ENCODE results near the gene ARFGEF3. TPM values are rescaled to one million over a fixed set of nuclear protein-coding genes. Genes with fewer than 3 reads are reported as not detected.

ARFGEF3 gene
- total and polyA plus RNA-seq, 4 donors: 9.8 to 45.6 (median 19.9) TPM

DNA sequence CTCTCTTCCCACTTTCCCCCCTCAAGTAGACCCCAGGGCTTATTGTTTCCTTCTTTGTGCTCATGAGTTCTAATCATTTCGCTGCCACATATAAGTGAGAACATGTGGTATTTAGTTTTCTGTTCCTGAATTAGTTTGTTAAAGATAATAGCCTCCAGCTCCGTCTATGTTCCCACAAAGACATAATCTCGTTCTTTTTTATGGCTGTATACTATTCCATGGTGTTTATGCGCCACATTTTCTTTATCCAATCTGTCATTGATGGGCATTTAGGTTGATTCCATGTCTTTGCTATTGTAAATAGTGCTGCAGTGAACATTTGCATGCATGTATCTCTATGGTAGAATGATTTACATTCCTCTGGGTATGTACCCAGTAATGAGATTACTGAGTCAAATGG, 37.6 kb upstream of the ARFGEF3 start:
- no peak for DNase-seq (ENCODE audit: low read depth in 4 of 6, low spot score in 6 of 6)
- no CpG with 5 or more reads among the region's 4 CpGs for WGBS (ENCODE audit: insufficient coverage)
- Histone ChIP-seq H3K9me3 (ENCODE audit: control insufficient read depth, insufficient read depth, low read length) (no peaks in the 10 kb centered on the region), H3K36me3 (ENCODE audit: control insufficient read depth, insufficient read depth, low read length) (no peaks in the 10 kb centered on the region), H3K27ac (ENCODE audit: low read depth, low read length) (no peak overlapping the region), H3K4me1 (ENCODE audit: control insufficient read depth, insufficient read depth, low read length) (no peaks in the 10 kb centered on the region), H3K27me3 (ENCODE audit: control insufficient read depth, insufficient read depth, low read length) (no peaks in the 10 kb centered on the region), H3K4me3 (ENCODE audit: low read depth, low read length) (no peak overlapping the region)

DNA sequence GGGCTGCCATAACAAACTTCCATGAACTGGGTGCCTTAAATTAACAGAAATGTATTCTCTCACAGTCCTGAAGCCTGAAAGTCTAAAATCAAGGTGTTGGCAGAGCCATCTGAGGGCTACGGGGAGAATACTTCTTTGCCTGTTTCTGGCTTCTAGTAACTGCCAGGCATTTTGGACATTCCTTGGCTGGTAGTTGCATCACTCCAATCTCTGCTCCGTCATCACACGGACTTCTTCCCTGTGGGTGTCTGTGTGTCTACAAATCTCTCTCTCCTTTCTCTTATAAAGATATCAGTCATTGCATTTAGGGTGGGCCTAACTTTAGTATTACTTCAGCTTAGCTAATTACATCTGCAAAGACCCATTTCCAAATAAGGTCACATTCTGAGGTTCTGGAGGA, 33.6 kb upstream of the ARFGEF3 start:
- Histone ChIP-seq H3K4me3 (ENCODE audit: low read depth, low read length) (no peak overlapping the region), H3K9me3 (ENCODE audit: control insufficient read depth, insufficient read depth, low read length) (no peaks in the 10 kb centered on the region), H3K27me3 (ENCODE audit: control insufficient read depth, insufficient read depth, low read length) (no peaks in the 10 kb centered on the region), H3K4me1 (ENCODE audit: control insufficient read depth, insufficient read depth, low read length) (no peaks in the 10 kb centered on the region), H3K36me3 (ENCODE audit: control insufficient read depth, insufficient read depth, low read length) (no peaks in the 10 kb centered on the region), H3K27ac (ENCODE audit: low read depth, low read length) (no peak overlapping the region)
- DNase-seq (ENCODE audit: low read depth in 4 of 6, low spot score in 6 of 6): no peak
- no CpG with 5 or more reads among the region's 3 CpGs for WGBS (ENCODE audit: insufficient coverage)

DNA sequence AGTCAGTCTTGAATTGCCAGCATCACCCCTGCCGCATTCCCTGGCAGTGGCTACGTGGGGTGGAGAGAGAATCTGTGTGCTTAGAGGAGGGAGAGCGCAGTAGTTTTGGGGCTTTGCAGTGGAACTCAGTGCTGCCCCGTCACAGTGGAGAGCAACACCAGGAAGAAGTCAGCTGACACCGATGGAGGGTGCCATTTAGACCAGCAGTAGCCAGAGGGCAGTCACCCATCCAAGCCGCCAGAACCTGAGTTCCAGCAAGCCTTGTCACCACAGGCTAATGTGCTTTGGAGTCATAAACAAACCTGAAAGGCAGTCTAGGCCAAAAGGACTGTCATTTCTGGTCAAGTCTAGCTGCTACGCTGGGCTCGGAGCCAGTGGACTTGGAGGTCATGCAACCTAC, 32.5 kb upstream of the ARFGEF3 start:
- Histone ChIP-seq H3K36me3 (ENCODE audit: control insufficient read depth, insufficient read depth, low read length) (no peaks in the 10 kb centered on the region), H3K9me3 (ENCODE audit: control insufficient read depth, insufficient read depth, low read length) (no peaks in the 10 kb centered on the region), H3K27ac (ENCODE audit: low read depth, low read length) (no peak overlapping the region), H3K27me3 (ENCODE audit: control insufficient read depth, insufficient read depth, low read length) (no peaks in the 10 kb centered on the region), H3K4me1 (ENCODE audit: control insufficient read depth, insufficient read depth, low read length) (no peaks in the 10 kb centered on the region), H3K4me3 (ENCODE audit: low read depth, low read length) (no peak overlapping the region)
- 76% methylated on average over 6 of the region's 8 CpGs for WGBS (ENCODE audit: insufficient coverage)
- no peak for DNase-seq (ENCODE audit: low read depth in 4 of 6, low spot score in 6 of 6)

DNA sequence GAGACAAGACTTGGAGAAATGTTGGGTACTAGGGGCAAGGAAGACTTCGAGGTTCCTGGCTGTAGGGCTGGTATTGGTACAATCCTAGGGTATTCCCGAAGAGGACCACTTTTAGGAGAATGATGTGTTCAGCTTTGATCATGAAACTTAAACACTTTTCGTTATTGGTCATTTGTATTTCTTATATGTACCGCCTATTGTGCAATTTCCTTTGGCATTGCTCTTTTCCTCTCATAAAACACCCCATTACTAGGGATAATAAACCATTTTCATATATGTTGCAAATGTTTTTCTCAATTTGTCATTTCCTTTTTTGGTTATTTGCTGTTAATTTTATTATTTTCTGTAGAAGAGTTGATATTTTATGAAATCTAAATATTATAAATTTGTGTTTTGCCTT, 18.9 kb upstream of the ARFGEF3 start:
- 78% methylated on average over 1 of the region's 4 CpGs for WGBS (ENCODE audit: insufficient coverage)
- no peak overlapping the region for H3K27ac ChIP-seq (ENCODE audit: low read depth, low read length)
- H3K9me3 ChIP-seq (ENCODE audit: control insufficient read depth, insufficient read depth, low read length): no peaks in the 10 kb centered on the region
- H3K4me1 ChIP-seq (ENCODE audit: control insufficient read depth, insufficient read depth, low read length): no peaks in the 10 kb centered on the region
- H3K4me3 ChIP-seq (ENCODE audit: low read depth, low read length): no peak overlapping the region
- H3K36me3 ChIP-seq (ENCODE audit: control insufficient read depth, insufficient read depth, low read length): no peaks in the 10 kb centered on the region
- H3K27me3 ChIP-seq (ENCODE audit: control insufficient read depth, insufficient read depth, low read length): no peaks in the 10 kb centered on the region
- DNase-seq (ENCODE audit: low read depth in 4 of 6, low spot score in 6 of 6): no peak

DNA sequence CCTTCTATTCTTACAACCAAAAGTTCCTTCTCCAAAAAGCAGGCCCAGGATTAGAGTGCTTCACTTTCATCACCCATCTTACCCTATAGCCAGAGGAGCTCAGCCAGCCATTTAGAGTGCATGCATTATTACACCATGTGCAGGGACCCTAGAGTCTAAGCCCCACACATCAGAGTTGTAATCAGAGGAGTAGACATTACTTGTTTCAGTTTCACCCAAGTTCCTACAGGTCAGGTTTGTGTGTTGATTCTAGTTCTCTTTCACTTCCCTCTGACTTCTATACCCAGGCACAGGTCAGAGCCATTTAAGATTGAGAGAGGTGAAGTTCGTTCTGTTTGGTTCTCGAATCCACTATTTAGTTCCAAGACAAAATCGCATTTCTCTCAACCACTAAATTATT, 16.3 kb upstream of the ARFGEF3 start:
- WGBS (ENCODE audit: insufficient coverage): no CpG with 5 or more reads among the region's 3 CpGs
- Histone ChIP-seq H3K9me3 (ENCODE audit: control insufficient read depth, insufficient read depth, low read length) (no peaks in the 10 kb centered on the region), H3K36me3 (ENCODE audit: control insufficient read depth, insufficient read depth, low read length) (no peaks in the 10 kb centered on the region), H3K4me3 (ENCODE audit: low read depth, low read length) (no peak overlapping the region), H3K27me3 (ENCODE audit: control insufficient read depth, insufficient read depth, low read length) (no peaks in the 10 kb centered on the region), H3K4me1 (ENCODE audit: control insufficient read depth, insufficient read depth, low read length) (no peaks in the 10 kb centered on the region), H3K27ac (ENCODE audit: low read depth, low read length) (no peak overlapping the region)
- DNase-seq (ENCODE audit: low read depth in 4 of 6, low spot score in 6 of 6): no peak

DNA sequence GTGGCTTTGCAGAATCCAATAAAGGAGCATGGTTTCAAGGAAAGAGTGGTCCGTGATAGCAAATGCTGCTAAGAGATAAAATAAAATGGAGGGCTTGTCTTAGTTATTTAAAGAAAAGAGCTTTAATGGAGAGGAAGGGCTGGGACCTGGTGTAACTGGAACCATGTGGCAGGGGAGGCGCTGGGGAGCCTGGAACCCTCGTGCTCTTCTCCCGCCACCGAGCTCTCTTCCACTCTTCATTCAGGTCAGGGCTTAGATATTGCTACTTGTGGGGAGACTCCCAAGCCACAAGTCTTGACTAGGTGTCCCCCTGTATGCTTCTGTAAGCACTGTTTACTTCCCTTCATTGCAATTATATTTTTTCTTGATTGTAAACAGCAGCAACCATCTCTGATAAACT, 15.2 kb upstream of the ARFGEF3 start:
- no peak for DNase-seq (ENCODE audit: low read depth in 4 of 6, low spot score in 6 of 6)
- H3K9me3 ChIP-seq (ENCODE audit: control insufficient read depth, insufficient read depth, low read length): no peaks in the 10 kb centered on the region
- 90% methylated on average over 2 of the region's 5 CpGs for WGBS (ENCODE audit: insufficient coverage)
- no peaks in the 10 kb centered on the region for H3K36me3 ChIP-seq (ENCODE audit: control insufficient read depth, insufficient read depth, low read length)
- H3K27me3 ChIP-seq (ENCODE audit: control insufficient read depth, insufficient read depth, low read length): no peaks in the 10 kb centered on the region
- no peaks in the 10 kb centered on the region for H3K4me1 ChIP-seq (ENCODE audit: control insufficient read depth, insufficient read depth, low read length)
- H3K4me3 ChIP-seq (ENCODE audit: low read depth, low read length): no peak overlapping the region
- no peak overlapping the region for H3K27ac ChIP-seq (ENCODE audit: low read depth, low read length)

DNA sequence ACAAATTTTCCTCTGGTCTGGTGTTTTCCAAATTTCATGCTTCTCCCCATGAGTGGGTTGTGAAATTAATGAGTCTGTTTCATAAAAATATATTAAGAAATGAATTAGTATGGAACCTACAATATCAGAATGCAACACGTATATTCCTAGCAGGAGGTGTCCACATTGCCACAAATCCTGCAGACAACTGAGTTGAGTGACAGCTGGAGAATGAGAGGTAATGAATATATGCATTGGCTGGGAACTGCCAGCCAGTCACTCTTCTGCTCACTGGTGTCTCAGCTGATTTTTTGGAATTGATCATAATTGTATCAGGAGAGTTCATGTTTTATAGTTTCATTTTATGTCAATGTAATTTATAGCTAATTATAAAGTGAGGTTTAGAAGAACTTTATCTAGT, 6.3 kb upstream of the ARFGEF3 start:
- peak in 1 of 6 donors; percentile 21 for DNase-seq (ENCODE audit: low read depth in 4 of 6, low spot score in 6 of 6)
- H3K27ac ChIP-seq (ENCODE audit: low read depth, low read length): no peak overlapping the region
- H3K9me3 ChIP-seq (ENCODE audit: control insufficient read depth, insufficient read depth, low read length): no peaks in the 10 kb centered on the region
- no CpG with 5 or more reads among the region's 1 CpG for WGBS (ENCODE audit: insufficient coverage)
- no peak overlapping the region for H3K4me3 ChIP-seq (ENCODE audit: low read depth, low read length)
- H3K27me3 ChIP-seq (ENCODE audit: control insufficient read depth, insufficient read depth, low read length): no peaks in the 10 kb centered on the region
- no peaks in the 10 kb centered on the region for H3K36me3 ChIP-seq (ENCODE audit: control insufficient read depth, insufficient read depth, low read length)
- H3K4me1 ChIP-seq (ENCODE audit: control insufficient read depth, insufficient read depth, low read length): no peaks in the 10 kb centered on the region

DNA sequence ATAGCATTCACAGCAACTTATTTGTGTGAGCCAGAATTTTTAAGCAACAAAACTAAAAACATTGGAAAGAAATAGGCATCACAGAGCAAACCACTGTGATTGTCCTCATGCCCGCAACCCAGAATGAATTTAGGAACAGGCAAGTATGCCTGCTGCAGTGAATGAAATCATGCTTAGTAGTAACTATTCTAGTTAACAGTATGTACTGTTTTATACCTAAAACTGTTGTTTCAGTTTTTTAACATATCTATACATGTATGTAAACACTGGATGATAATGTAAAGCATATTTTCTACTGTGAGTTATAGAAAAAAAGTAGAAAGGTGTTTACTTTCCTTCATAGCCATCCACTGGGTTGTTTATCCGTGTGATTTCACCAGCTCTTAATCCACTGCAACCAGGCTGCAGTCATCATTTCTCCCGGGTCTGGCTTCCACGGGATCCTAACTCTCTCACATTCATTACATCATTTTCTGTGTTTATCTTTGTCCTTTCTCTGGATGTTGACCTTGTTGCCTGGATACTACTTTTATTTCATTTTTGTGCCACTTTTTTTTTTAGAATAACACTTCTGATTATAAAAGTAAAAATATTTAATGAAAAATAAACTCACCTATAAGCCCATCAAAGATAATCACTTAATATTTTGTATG, 3.6 kb upstream of the ARFGEF3 start:
- H3K4me3 ChIP-seq (ENCODE audit: low read depth, low read length): no peak overlapping the region
- H3K36me3 ChIP-seq (ENCODE audit: control insufficient read depth, insufficient read depth, low read length): no peaks in the 10 kb centered on the region
- H3K27me3 ChIP-seq (ENCODE audit: control insufficient read depth, insufficient read depth, low read length): peaks cover 13% of the 10 kb centered on the region
- no CpG with 5 or more reads among the region's 4 CpGs for WGBS (ENCODE audit: insufficient coverage)
- no peak for DNase-seq (ENCODE audit: low read depth in 4 of 6, low spot score in 6 of 6)
- H3K9me3 ChIP-seq (ENCODE audit: control insufficient read depth, insufficient read depth, low read length): no peaks in the 10 kb centered on the region
- H3K27ac ChIP-seq (ENCODE audit: low read depth, low read length): no peak overlapping the region
- H3K4me1 ChIP-seq (ENCODE audit: control insufficient read depth, insufficient read depth, low read length): peaks cover 6% of the 10 kb centered on the region

DNA sequence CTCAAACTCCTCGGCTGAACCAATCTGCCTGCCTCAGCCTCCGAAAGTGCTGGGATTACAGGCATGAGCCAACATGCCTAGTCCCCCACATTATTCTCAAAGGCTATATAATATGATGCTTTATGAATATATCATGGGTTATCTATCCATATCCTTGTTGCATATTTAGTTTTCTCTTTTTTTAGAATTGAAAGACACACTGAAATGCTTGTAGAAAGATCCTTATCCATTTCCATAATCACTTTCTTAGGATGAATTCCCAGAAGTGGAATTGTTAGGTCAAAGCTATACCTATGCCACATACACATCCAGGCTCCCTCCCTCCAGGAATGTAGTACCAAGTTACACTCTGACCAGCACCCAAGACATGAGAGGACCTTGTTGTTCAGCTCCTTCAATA, 2.5 kb upstream of the ARFGEF3 start:
- no peak overlapping the region for H3K4me3 ChIP-seq (ENCODE audit: low read depth, low read length)
- no peaks in the 10 kb centered on the region for H3K36me3 ChIP-seq (ENCODE audit: control insufficient read depth, insufficient read depth, low read length)
- H3K27ac ChIP-seq (ENCODE audit: low read depth, low read length): no peak overlapping the region
- no peaks in the 10 kb centered on the region for H3K9me3 ChIP-seq (ENCODE audit: control insufficient read depth, insufficient read depth, low read length)
- no peak for DNase-seq (ENCODE audit: low read depth in 4 of 6, low spot score in 6 of 6)
- H3K27me3 ChIP-seq (ENCODE audit: control insufficient read depth, insufficient read depth, low read length): peaks cover 13% of the 10 kb centered on the region
- WGBS (ENCODE audit: insufficient coverage): no CpG with 5 or more reads among the region's 2 CpGs
- H3K4me1 ChIP-seq (ENCODE audit: control insufficient read depth, insufficient read depth, low read length): peaks cover 6% of the 10 kb centered on the region

DNA sequence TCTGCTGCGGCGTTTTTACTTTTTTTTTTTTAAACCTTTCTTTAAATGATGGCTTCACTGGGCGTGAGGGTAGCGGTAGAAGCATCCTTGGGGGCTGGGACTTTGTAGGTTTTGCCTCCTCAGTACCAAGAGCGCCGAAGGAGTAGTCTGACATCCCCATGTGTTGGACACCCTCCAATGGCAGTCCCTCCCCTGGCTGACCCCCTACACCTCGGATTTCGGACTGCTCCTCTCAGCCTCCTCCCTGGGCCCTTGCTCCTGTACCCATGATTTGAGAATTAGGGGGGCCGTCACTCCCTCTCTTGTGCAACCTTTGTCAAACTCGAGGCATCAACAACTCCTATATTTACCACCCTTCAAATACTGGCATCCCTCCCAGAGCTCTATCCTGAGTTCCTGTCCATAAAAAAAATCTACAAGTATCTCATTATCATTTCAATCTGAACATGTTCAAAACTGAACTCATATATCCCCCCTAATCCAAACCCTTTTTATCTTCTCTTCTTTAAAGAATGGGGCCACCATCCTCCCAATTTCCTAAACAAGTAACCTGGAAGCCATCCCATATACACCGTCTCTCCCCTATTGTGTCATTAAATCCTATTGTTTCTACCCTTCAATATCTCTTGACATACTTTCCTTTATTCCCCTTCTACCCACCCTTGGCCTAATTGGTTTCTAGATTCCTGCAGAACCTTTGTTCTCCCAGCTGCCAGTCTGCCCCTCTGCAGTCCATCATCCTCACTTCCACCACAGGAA, 1.2 kb upstream of the ARFGEF3 start:
- H3K27ac ChIP-seq (ENCODE audit: low read depth, low read length): peak overlapping the region; percentile 47
- peaks cover 6% of the 10 kb centered on the region for H3K4me1 ChIP-seq (ENCODE audit: control insufficient read depth, insufficient read depth, low read length)
- DNase-seq (ENCODE audit: low read depth in 4 of 6, low spot score in 6 of 6): no peak
- no peaks in the 10 kb centered on the region for H3K36me3 ChIP-seq (ENCODE audit: control insufficient read depth, insufficient read depth, low read length)
- H3K4me3 ChIP-seq (ENCODE audit: low read depth, low read length): peak overlapping the region; percentile 40
- H3K9me3 ChIP-seq (ENCODE audit: control insufficient read depth, insufficient read depth, low read length): no peaks in the 10 kb centered on the region
- WGBS (ENCODE audit: insufficient coverage): 54% methylated on average over 5 of the region's 11 CpGs
- H3K27me3 ChIP-seq (ENCODE audit: control insufficient read depth, insufficient read depth, low read length): peaks cover 13% of the 10 kb centered on the region

Data from spinal cord (tissue), 10 donors.